ENCODE results near the gene LLGL2. TPM values are rescaled to one million over a fixed set of nuclear protein-coding genes. Genes with fewer than 3 reads are reported as not detected.

LLGL2 gene
- total and polyA plus RNA-seq, 2 donors (not counting 1 experiment from before 2014, with no cell fraction given) = 0.03 to 0.33 TPM

DNA sequence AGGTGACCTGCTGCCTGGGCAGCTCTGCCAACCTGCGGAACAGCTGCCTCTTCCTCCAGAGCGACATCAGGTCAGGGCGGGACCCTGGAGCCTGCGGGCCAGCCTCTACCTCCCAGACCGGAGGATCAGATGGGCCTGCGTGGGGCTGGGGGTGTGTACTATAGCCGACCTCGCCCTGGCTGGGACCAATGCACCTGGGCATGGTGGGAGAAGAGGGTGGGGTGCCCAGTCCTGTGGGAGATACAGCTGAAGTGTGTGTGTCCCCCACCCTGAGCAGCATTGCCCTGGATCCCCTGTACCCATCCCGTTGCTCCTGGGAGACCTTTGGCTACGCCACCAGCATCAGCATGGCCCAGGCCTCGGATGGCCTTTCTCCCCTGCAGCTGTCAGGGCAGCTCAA lies 29.5 kb upstream of the LLGL2 start:
- Histone ChIP-seq H3K4me3 (replicated peaks in 1 of 4; ENCODE audit: control extremely low read depth in 1 of 4, insufficient read depth in 1 of 4, low read depth in 3 of 4, low read length in 4 of 4) (no peak overlapping the region), H3K27ac (ENCODE audit: insufficient read depth, low read length) (no peak overlapping the region), H3K9ac (ENCODE audit: insufficient read depth, low read length) (no peak overlapping the region), H4K20me1 (ENCODE audit: control insufficient read depth, extremely low read depth, insufficient read depth, low read length) (no peaks in the 10 kb centered on the region), H3K9me3 (ENCODE audit: control insufficient read depth, insufficient read depth, low read depth, low read length) (no peaks in the 10 kb centered on the region), H3K36me3 (ENCODE audit: control insufficient read depth, insufficient read depth, low read length) (peaks cover 21% of the 10 kb centered on the region), H3K4me1 (ENCODE audit: control insufficient read depth, extremely low read depth, insufficient read depth, low read length) (no peaks in the 10 kb centered on the region), H3K4me2 (ENCODE audit: extremely low read depth, insufficient read depth, low read length) (no peak overlapping the region), H3K27me3 (ENCODE audit: control insufficient read depth, insufficient read depth, low read length) (no peaks in the 10 kb centered on the region), H2AFZ (ENCODE audit: low read length) (no peak overlapping the region), H3K79me2 (ENCODE audit: control insufficient read depth, insufficient read depth, low read length) (no peaks in the 10 kb centered on the region)
- TF ChIP-seq, protein P1, sequence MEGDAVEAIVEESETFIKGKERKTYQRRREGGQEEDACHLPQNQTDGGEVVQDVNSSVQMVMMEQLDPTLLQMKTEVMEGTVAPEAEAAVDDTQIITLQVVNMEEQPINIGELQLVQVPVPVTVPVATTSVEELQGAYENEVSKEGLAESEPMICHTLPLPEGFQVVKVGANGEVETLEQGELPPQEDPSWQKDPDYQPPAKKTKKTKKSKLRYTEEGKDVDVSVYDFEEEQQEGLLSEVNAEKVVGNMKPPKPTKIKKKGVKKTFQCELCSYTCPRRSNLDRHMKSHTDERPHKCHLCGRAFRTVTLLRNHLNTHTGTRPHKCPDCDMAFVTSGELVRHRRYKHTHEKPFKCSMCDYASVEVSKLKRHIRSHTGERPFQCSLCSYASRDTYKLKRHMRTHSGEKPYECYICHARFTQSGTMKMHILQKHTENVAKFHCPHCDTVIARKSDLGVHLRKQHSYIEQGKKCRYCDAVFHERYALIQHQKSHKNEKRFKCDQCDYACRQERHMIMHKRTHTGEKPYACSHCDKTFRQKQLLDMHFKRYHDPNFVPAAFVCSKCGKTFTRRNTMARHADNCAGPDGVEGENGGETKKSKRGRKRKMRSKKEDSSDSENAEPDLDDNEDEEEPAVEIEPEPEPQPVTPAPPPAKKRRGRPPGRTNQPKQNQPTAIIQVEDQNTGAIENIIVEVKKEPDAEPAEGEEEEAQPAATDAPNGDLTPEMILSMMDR (conservative IDR thresholded peaks at IDR 0.05 in 1 of 2, IDR thresholded peaks at IDR 0.05 in 1 of 2; ENCODE audit: low read depth in 1 of 2, low read length in 2 of 2) = no peak
- TF ChIP-seq EZH2 (IDR thresholded peaks at IDR 0.05; ENCODE audit: low read length, missing control alignments) = no peak
- DNase-seq (ENCODE audit: low read depth in 2 of 2) = no peak

DNA sequence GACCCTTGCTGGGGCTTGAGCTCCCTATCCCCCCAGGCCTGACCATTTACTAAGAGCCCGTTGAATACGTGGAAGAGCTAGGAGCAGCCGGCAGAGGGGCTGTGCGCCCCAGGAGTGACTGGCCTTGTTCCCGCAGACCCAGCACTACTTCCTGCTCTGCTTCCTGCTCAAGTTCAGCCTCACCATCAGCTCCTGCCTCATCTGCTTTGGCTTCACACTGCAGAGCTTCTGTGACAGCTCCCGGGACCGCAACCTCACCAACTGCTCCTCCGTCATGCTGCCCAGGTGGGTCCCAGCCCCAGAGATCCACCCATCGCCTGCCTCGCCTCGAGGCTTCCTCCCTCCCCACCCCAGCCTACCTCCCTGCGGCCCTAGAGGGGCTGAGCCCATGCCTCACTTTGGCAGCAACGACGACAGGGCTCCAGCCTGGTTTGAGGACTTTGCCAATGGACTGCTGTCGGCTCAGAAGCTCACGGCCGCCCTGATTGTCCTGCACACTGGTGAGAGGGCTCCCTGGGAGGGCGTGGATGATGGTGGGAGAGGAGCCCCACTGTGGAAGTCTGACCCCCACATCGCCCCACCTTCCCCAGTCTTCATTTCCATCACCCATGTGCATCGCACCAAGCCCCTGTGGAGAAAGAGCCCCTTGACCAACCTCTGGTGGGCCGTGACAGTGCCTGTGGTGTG lies 27.3 kb upstream of the LLGL2 start:
- no peaks in the 10 kb centered on the region for H3K79me2 ChIP-seq (ENCODE audit: control insufficient read depth, insufficient read depth, low read length)
- DNase-seq (ENCODE audit: low read depth in 2 of 2) = no peak
- H3K27ac ChIP-seq (ENCODE audit: insufficient read depth, low read length) = no peak overlapping the region
- no peak overlapping the region for H3K4me3 ChIP-seq (replicated peaks in 1 of 4; ENCODE audit: control extremely low read depth in 1 of 4, insufficient read depth in 1 of 4, low read depth in 3 of 4, low read length in 4 of 4)
- no peak for TF ChIP-seq EZH2 (IDR thresholded peaks at IDR 0.05; ENCODE audit: low read length, missing control alignments)
- TF ChIP-seq, protein P1 (conservative IDR thresholded peaks at IDR 0.05 in 1 of 2, IDR thresholded peaks at IDR 0.05 in 1 of 2; ENCODE audit: low read depth in 1 of 2, low read length in 2 of 2) = no peak
- peaks cover 12% of the 10 kb centered on the region for H3K36me3 ChIP-seq (ENCODE audit: control insufficient read depth, insufficient read depth, low read length)
- no peak overlapping the region for H3K9ac ChIP-seq (ENCODE audit: insufficient read depth, low read length)
- H3K9me3 ChIP-seq (ENCODE audit: control insufficient read depth, insufficient read depth, low read depth, low read length) = no peaks in the 10 kb centered on the region
- no peaks in the 10 kb centered on the region for H4K20me1 ChIP-seq (ENCODE audit: control insufficient read depth, extremely low read depth, insufficient read depth, low read length)
- no peak overlapping the region for H3K4me2 ChIP-seq (ENCODE audit: extremely low read depth, insufficient read depth, low read length)
- H3K4me1 ChIP-seq (ENCODE audit: control insufficient read depth, extremely low read depth, insufficient read depth, low read length) = no peaks in the 10 kb centered on the region
- no peaks in the 10 kb centered on the region for H3K27me3 ChIP-seq (ENCODE audit: control insufficient read depth, insufficient read depth, low read length)
- no peak overlapping the region for H2AFZ ChIP-seq (ENCODE audit: low read length)

DNA sequence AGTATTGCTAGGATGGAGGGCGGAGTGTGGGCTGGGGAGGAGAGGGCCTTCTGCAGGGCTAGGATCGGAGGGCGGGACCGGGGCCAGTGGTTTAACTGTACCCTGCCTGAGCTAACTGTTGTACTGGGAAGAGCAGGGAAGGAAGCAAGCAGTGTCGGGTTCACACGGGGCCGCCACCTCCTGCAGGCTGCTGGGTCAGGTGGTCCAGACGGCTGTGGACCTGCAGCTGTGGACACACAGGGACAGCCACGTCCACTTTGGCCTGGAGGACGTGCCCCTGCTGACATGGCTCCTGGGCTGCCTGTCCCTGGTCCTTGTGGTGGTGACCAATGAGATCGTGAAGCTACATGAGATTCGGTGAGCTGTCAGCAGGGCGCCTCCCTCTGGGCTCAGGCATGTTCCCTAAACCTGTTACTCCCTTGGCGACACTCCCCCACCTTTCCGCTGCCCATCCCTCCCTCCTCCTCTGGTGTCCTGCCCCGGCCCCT lies 26.7 kb upstream of the LLGL2 start:
- no peak for TF ChIP-seq EZH2 (IDR thresholded peaks at IDR 0.05; ENCODE audit: low read length, missing control alignments)
- TF ChIP-seq, protein P1 (conservative IDR thresholded peaks at IDR 0.05 in 1 of 2, IDR thresholded peaks at IDR 0.05 in 1 of 2; ENCODE audit: low read depth in 1 of 2, low read length in 2 of 2) = no peak
- Histone ChIP-seq H3K4me3 (replicated peaks in 1 of 4; ENCODE audit: control extremely low read depth in 1 of 4, insufficient read depth in 1 of 4, low read depth in 3 of 4, low read length in 4 of 4) (no peak overlapping the region), H3K9ac (ENCODE audit: insufficient read depth, low read length) (no peak overlapping the region), H3K79me2 (ENCODE audit: control insufficient read depth, insufficient read depth, low read length) (no peaks in the 10 kb centered on the region), H3K36me3 (ENCODE audit: control insufficient read depth, insufficient read depth, low read length) (peaks cover 12% of the 10 kb centered on the region), H4K20me1 (ENCODE audit: control insufficient read depth, extremely low read depth, insufficient read depth, low read length) (no peaks in the 10 kb centered on the region), H3K4me1 (ENCODE audit: control insufficient read depth, extremely low read depth, insufficient read depth, low read length) (no peaks in the 10 kb centered on the region), H3K27ac (ENCODE audit: insufficient read depth, low read length) (no peak overlapping the region), H2AFZ (ENCODE audit: low read length) (no peak overlapping the region), H3K4me2 (ENCODE audit: extremely low read depth, insufficient read depth, low read length) (no peak overlapping the region), H3K27me3 (ENCODE audit: control insufficient read depth, insufficient read depth, low read length) (no peaks in the 10 kb centered on the region), H3K9me3 (ENCODE audit: control insufficient read depth, insufficient read depth, low read depth, low read length) (no peaks in the 10 kb centered on the region)
- no peak for DNase-seq (ENCODE audit: low read depth in 2 of 2)
